Astrocyte (in vitro differentiated cells and primary cell): ENCODE measurements around the gene UBE2L6. TPM values are rescaled to one million over a fixed set of nuclear protein-coding genes. Genes with fewer than 3 reads are reported as not detected.

ENCODE experiments used
- DNase-seq: peaks from one replicate; pipeline ENCODE4 v3.0.0-alpha.2; 2010; ENCODE audit warnings: low read depth
- FAIRE-seq: peaks from 2 replicates; lab custom pipeline; 2011; peaks lifted over from hg19 to GRCh38; lab: Jason Lieb, UNC
- H2AFZ ChIP-seq: 2 replicates; pipeline ENCODE4 v1.6.0; 2012; ENCODE audit warnings: low read depth, low read length, inconsistent platforms
- H3K27ac ChIP-seq: 2 replicates; pipeline ENCODE4 v1.5.1; 2011; ENCODE audit warnings: low read depth, low read length, inconsistent platforms
- H3K27me3 ChIP-seq: 2 replicates; pipeline ENCODE4 v1.6.0; 2011; ENCODE audit warnings: low read length, inconsistent platforms; ENCODE audit not compliant: insufficient read depth
- H3K36me3 ChIP-seq: 2 replicates; pipeline ENCODE4 v1.5.1; 2011; ENCODE audit warnings: low read length, inconsistent platforms; ENCODE audit not compliant: insufficient read depth
- H3K4me1 ChIP-seq: 2 replicates; pipeline ENCODE4 v1.5.1; 2011; ENCODE audit warnings: low read length, inconsistent platforms; ENCODE audit not compliant: insufficient read depth
- H3K4me2 ChIP-seq: 2 replicates; pipeline ENCODE4 v1.6.0; 2012; ENCODE audit warnings: low read length, inconsistent platforms
- H3K4me3 ChIP-seq: 2 replicates; pipeline ENCODE4 v1.5.1; 2011; ENCODE audit warnings: low read depth, mild to moderate bottlenecking, low read length, inconsistent platforms; ENCODE audit not compliant: insufficient read depth
- H3K79me2 ChIP-seq: 2 replicates; pipeline ENCODE4 v1.6.0; 2012; ENCODE audit warnings: mild to moderate bottlenecking, low read length, inconsistent platforms; ENCODE audit not compliant: insufficient read depth
- H3K9ac ChIP-seq: 2 replicates; pipeline ENCODE4 v1.6.0; 2012; ENCODE audit warnings: mild to moderate bottlenecking, low read length, inconsistent platforms
- H3K9me3 ChIP-seq: 2 replicates; pipeline ENCODE4 v1.5.1; 2012; ENCODE audit warnings: low read depth, mild to moderate bottlenecking, low read length, inconsistent platforms; ENCODE audit not compliant: insufficient read depth
- H4K20me1 ChIP-seq: 2 replicates; pipeline ENCODE4 v1.6.0; 2012; ENCODE audit warnings: low read length, inconsistent platforms; ENCODE audit not compliant: insufficient read depth
- H3K27ac Mint-ChIP-seq: one replicate; pipeline ENCODE4 v1.8.0; 2021; ENCODE audit warnings: mild to moderate bottlenecking, mixed read lengths; ENCODE audit not compliant: unreplicated experiment
- H3K27me3 Mint-ChIP-seq: one replicate; pipeline ENCODE4 v1.8.0; 2021; ENCODE audit warnings: low read depth, mixed read lengths; ENCODE audit not compliant: unreplicated experiment
- H3K36me3 Mint-ChIP-seq: one replicate; pipeline ENCODE4 v1.8.0; 2021; ENCODE audit warnings: low read depth, mixed read lengths; ENCODE audit not compliant: unreplicated experiment
- H3K4me1 Mint-ChIP-seq: one replicate; pipeline ENCODE4 v1.8.0; 2021; ENCODE audit warnings: low read depth, mixed read lengths; ENCODE audit not compliant: unreplicated experiment
- H3K4me3 Mint-ChIP-seq: one replicate; pipeline ENCODE4 v1.8.0; 2021; ENCODE audit warnings: mild to moderate bottlenecking, moderate library complexity, mixed read lengths; ENCODE audit not compliant: unreplicated experiment
- H3K9me3 Mint-ChIP-seq: one replicate; pipeline ENCODE4 v1.8.0; 2021; ENCODE audit warnings: mild to moderate bottlenecking, mixed read lengths; ENCODE audit not compliant: unreplicated experiment
- CTCF ChIP-seq: IDR thresholded peaks from 2 replicates; pipeline ENCODE4 v1.5.1; 2011; ENCODE audit warnings: low read depth, mild to moderate bottlenecking, inconsistent platforms, low read length, moderate library complexity; ENCODE audit not compliant: insufficient read depth
- EZH2 ChIP-seq: IDR thresholded peaks from 2 replicates; pipeline ENCODE4 v1.6.1; 2012; ENCODE audit warnings: mild to moderate bottlenecking, low read length, inconsistent platforms; ENCODE audit not compliant: insufficient read depth
- total RNA-seq: library from RNA; stranded (reverse); gene quantifications from 2 replicates; pipeline ENCODE4 v1.2.1, GENCODE V29; 2021

UBE2L6 gene
- total RNA-seq, 1 donor from 2014 or later: 159 TPM

GRCh38 chr11:57599381-57599780 lies 31.9 kb upstream of the UBE2L6 start:
- H3K79me2 ChIP-seq: no peaks in the 10 kb centered on the region
- H3K27me3 ChIP-seq: peaks cover 19% of the 10 kb centered on the region
- Mint-ChIP-seq H3K4me3 (peak overlapping the region; percentile 83), H3K9me3 (no peaks in the 10 kb centered on the region), H3K4me1 (peaks cover 23% of the 10 kb centered on the region), H3K27ac (no peak overlapping the region), H3K27me3 (peaks cover 2% of the 10 kb centered on the region), H3K36me3 (no peaks in the 10 kb centered on the region)
- H3K4me2 ChIP-seq: no peak overlapping the region
- no peak overlapping the region for H3K27ac ChIP-seq
- no peak for DNase-seq
- no peak overlapping the region for H2AFZ ChIP-seq
- H3K4me1 ChIP-seq: no peaks in the 10 kb centered on the region
- H3K4me3 ChIP-seq: no peak overlapping the region
- no peak overlapping the region for H3K9ac ChIP-seq
- H4K20me1 ChIP-seq: no peaks in the 10 kb centered on the region
- FAIRE-seq: no peak
- no peak for TF ChIP-seq CTCF
- no peak for TF ChIP-seq EZH2
- no peaks in the 10 kb centered on the region for H3K9me3 ChIP-seq
- no peaks in the 10 kb centered on the region for H3K36me3 ChIP-seq

GRCh38 chr11:57598831-57599155 lies 31.3 kb upstream of the UBE2L6 start:
- no peaks in the 10 kb centered on the region for H3K4me1 ChIP-seq
- H3K27ac ChIP-seq: no peak overlapping the region
- no peak overlapping the region for H3K9ac ChIP-seq
- no peaks in the 10 kb centered on the region for H4K20me1 ChIP-seq
- H3K9me3 ChIP-seq: no peaks in the 10 kb centered on the region
- Mint-ChIP-seq H3K9me3 (no peaks in the 10 kb centered on the region), H3K36me3 (no peaks in the 10 kb centered on the region), H3K4me3 (peak overlapping the region; percentile 83), H3K27ac (peak overlapping the region; percentile 59), H3K27me3 (peaks cover 6% of the 10 kb centered on the region), H3K4me1 (peaks cover 21% of the 10 kb centered on the region)
- H2AFZ ChIP-seq: no peak overlapping the region
- H3K4me3 ChIP-seq: no peak overlapping the region
- H3K79me2 ChIP-seq: no peaks in the 10 kb centered on the region
- DNase-seq (peak; percentile 28), FAIRE-seq (peak; percentile 26)
- H3K27me3 ChIP-seq: peaks cover 19% of the 10 kb centered on the region
- H3K36me3 ChIP-seq: no peaks in the 10 kb centered on the region
- TF ChIP-seq EZH2 (no peak), CTCF (no peak)
- peak overlapping the region; percentile 55 for H3K4me2 ChIP-seq

- peaks cover 19% of the 10 kb centered on the region for H3K27me3 ChIP-seq
- H3K4me3 ChIP-seq: peak overlapping the region; percentile 10
- no peaks in the 10 kb centered on the region for H3K9me3 ChIP-seq
- H4K20me1 ChIP-seq: no peaks in the 10 kb centered on the region
- H3K9me3 Mint-ChIP-seq: no peaks in the 10 kb centered on the region
- peak; percentile 16 for DNase-seq
- H3K27ac Mint-ChIP-seq: peak overlapping the region; percentile 59
- H3K36me3 Mint-ChIP-seq: no peaks in the 10 kb centered on the region
- no peaks in the 10 kb centered on the region for H3K36me3 ChIP-seq
- peak overlapping the region; percentile 30 for H2AFZ ChIP-seq
- H3K27ac ChIP-seq: no peak overlapping the region
- TF ChIP-seq EZH2: no peak
- no peak for TF ChIP-seq CTCF
- H3K27me3 Mint-ChIP-seq: peaks cover 6% of the 10 kb centered on the region
- H3K79me2 ChIP-seq: no peaks in the 10 kb centered on the region
- H3K4me3 Mint-ChIP-seq: peak overlapping the region; percentile 83
- H3K9ac ChIP-seq: no peak overlapping the region
- H3K4me2 ChIP-seq: peak overlapping the region; percentile 55
- FAIRE-seq: no peak
- no peaks in the 10 kb centered on the region for H3K4me1 ChIP-seq
- H3K4me1 Mint-ChIP-seq: peaks cover 21% of the 10 kb centered on the region
Observed at GRCh38 chr11:57597916-57598830, 30.7 kb upstream of the UBE2L6 start.
